ENCODE results near the gene TUBB1. TPM values are rescaled to one million over a fixed set of nuclear protein-coding genes. Genes with fewer than 3 reads are reported as not detected.
A peak's percentile ranks its signal among the peaks of the same experiment; 100 is the strongest.

Gene TUBB1
- total and polyA plus RNA-seq, 2 of the 13 experiments (the other 11 are each of a cell fraction or from before 2014, with no cell fraction given): 0.11 to 57.6 TPM

DNA sequence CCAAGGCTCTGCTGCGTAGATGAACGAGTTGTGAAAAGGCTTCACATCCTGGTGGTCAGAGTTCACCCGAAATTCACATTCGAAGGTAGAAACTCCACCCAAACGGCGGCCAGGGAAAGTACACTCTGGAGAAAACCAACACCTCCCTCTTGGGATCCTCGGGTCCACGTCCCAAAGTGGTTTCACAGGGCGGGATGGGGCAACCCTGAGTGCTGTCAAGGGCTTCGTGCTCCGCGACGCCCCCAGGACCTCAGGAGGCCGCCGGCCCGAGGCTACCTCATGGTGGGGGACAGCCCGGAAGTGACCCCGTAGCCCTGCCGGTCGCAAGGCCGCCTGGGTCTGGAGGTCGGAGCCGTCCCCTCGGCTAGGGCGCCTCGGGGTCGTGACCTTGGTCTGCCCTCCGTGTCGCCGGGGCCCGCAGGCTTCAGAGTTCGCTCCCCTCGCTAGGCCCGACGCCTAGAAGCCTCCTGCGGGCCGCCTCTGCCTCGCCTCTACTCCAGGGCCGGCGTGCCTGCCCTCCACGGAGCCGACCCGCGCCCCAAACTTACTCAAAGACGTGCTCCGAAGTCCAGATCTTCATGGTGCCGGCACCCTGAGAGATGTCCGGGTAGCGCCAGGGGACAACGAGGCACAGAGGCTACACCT, 23.0 kb downstream of the TUBB1 start, which contains the start of gene PRELID3B (continued):
- TF ChIP-seq, protein P1, sequence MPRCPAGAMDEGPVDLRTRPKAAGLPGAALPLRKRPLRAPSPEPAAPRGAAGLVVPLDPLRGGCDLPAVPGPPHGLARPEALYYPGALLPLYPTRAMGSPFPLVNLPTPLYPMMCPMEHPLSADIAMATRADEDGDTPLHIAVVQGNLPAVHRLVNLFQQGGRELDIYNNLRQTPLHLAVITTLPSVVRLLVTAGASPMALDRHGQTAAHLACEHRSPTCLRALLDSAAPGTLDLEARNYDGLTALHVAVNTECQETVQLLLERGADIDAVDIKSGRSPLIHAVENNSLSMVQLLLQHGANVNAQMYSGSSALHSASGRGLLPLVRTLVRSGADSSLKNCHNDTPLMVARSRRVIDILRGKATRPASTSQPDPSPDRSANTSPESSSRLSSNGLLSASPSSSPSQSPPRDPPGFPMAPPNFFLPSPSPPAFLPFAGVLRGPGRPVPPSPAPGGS (CRISPR knock-in tag; IDR thresholded peaks at IDR 0.05): no peak; the same call in 1 of the 2 replicates
- peak; percentile 74; the same call in 1 of the 2 replicates for TF ChIP-seq MYC (CRISPR knock-in tag; IDR thresholded peaks at IDR 0.05; ENCODE audit: borderline replicate concordance)
- no peak for TF ChIP-seq CEBPB (IDR thresholded peaks at IDR 0.05; ENCODE audit: borderline replicate concordance, low read depth, low read length)
- TF ChIP-seq, protein P2, sequence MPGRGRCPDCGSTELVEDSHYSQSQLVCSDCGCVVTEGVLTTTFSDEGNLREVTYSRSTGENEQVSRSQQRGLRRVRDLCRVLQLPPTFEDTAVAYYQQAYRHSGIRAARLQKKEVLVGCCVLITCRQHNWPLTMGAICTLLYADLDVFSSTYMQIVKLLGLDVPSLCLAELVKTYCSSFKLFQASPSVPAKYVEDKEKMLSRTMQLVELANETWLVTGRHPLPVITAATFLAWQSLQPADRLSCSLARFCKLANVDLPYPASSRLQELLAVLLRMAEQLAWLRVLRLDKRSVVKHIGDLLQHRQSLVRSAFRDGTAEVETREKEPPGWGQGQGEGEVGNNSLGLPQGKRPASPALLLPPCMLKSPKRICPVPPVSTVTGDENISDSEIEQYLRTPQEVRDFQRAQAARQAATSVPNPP (CRISPR knock-in tag; IDR thresholded peaks at IDR 0.05): no peak
- peak; percentile 62; the same call in 1 of the 2 replicates for TF ChIP-seq ZNF256 (CRISPR knock-in tag; conservative IDR thresholded peaks at IDR 0.05)
- TF ChIP-seq ZNF335 (CRISPR knock-in tag; IDR thresholded peaks at IDR 0.05): 0 out of 2 replicates have a peak, but pooled peaks have one; percentile 45
- no peak for TF ChIP-seq RORA (CRISPR knock-in tag; IDR thresholded peaks at IDR 0.05)
- TF ChIP-seq, protein P3, sequence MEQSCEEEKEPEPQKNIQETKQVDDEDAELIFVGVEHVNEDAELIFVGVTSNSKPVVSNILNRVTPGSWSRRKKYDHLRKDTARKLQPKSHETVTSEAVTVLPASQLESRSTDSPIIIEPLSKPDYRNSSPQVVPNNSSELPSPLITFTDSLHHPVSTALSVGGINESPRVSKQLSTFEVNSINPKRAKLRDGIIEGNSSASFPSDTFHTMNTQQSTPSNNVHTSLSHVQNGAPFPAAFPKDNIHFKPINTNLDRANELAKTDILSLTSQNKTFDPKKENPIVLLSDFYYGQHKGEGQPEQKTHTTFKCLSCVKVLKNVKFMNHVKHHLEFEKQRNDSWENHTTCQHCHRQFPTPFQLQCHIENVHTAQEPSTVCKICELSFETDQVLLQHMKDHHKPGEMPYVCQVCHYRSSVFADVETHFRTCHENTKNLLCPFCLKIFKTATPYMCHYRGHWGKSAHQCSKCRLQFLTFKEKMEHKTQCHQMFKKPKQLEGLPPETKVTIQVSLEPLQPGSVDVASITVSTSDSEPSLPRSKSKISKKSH (CRISPR knock-in tag; IDR thresholded peaks at IDR 0.05; ENCODE audit: borderline replicate concordance): peak; percentile 94
- TF ChIP-seq, protein P4, sequence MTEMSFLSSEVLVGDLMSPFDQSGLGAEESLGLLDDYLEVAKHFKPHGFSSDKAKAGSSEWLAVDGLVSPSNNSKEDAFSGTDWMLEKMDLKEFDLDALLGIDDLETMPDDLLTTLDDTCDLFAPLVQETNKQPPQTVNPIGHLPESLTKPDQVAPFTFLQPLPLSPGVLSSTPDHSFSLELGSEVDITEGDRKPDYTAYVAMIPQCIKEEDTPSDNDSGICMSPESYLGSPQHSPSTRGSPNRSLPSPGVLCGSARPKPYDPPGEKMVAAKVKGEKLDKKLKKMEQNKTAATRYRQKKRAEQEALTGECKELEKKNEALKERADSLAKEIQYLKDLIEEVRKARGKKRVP (CRISPR knock-in tag; IDR thresholded peaks at IDR 0.05): no peak
- 0 out of 2 replicates have a peak, but pooled peaks have one; percentile 39 for TF ChIP-seq NCOA2 (CRISPR knock-in tag; IDR thresholded peaks at IDR 0.05)
- 0 out of 2 replicates have a peak, but pooled peaks have one; percentile 61 for TF ChIP-seq ZNF329 (CRISPR knock-in tag; IDR thresholded peaks at IDR 0.05; ENCODE audit: low read depth)
- peak; percentile 82; the same call in 1 of the 2 replicates for TF ChIP-seq ZNF343 (CRISPR knock-in tag; IDR thresholded peaks at IDR 0.05)
- TF ChIP-seq MXI1 (IDR thresholded peaks at IDR 0.05; ENCODE audit: borderline replicate concordance, low read depth, low read length): no peak
- TF ChIP-seq, protein P5, sequence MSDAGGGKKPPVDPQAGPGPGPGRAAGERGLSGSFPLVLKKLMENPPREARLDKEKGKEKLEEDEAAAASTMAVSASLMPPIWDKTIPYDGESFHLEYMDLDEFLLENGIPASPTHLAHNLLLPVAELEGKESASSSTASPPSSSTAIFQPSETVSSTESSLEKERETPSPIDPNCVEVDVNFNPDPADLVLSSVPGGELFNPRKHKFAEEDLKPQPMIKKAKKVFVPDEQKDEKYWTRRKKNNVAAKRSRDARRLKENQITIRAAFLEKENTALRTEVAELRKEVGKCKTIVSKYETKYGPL (CRISPR knock-in tag; IDR thresholded peaks at IDR 0.05): peak; percentile 65; the same call in 1 of the 2 replicates
- 0 out of 2 replicates have a peak, but pooled peaks have one; percentile 12 for TF ChIP-seq SP4 (CRISPR knock-in tag; IDR thresholded peaks at IDR 0.05)
- no peak for TF ChIP-seq NR2F2 (IDR thresholded peaks at IDR 0.05; ENCODE audit: borderline replicate concordance, low read depth)
- peak; percentile 90 for TF ChIP-seq ZNF746 (CRISPR knock-in tag; IDR thresholded peaks at IDR 0.05)
- TF ChIP-seq, protein P6, sequence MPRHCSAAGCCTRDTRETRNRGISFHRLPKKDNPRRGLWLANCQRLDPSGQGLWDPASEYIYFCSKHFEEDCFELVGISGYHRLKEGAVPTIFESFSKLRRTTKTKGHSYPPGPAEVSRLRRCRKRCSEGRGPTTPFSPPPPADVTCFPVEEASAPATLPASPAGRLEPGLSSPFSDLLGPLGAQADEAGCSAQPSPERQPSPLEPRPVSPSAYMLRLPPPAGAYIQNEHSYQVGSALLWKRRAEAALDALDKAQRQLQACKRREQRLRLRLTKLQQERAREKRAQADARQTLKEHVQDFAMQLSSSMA (CRISPR knock-in tag; IDR thresholded peaks at IDR 0.05): no peak
- no peak for TF ChIP-seq PCBP2 (optimal IDR thresholded peaks at IDR 0.05; ENCODE audit: low read depth, low read length, poor library complexity, severe bottlenecking)
- TF ChIP-seq TSC22D2 (CRISPR knock-in tag; IDR thresholded peaks at IDR 0.05; ENCODE audit: borderline replicate concordance): no peak
- TF ChIP-seq NFE2 (CRISPR knock-in tag; IDR thresholded peaks at IDR 0.05): no peak
- peak; percentile 24; the same call in 1 of the 2 replicates for TF ChIP-seq ZNF124 (CRISPR knock-in tag; IDR thresholded peaks at IDR 0.05)
- no peak for TF ChIP-seq SMARCC2 (IDR thresholded peaks at IDR 0.05)
